K562 (cell line): Measurements from ENCODE around the gene USP15. TPM values are rescaled to one million over a fixed set of nuclear protein-coding genes. Genes with fewer than 3 reads are reported as not detected.
A peak's percentile ranks its signal among the peaks of the same experiment; 100 is the strongest.

Experiments
- ATAC-seq: fragments of 200-7000 bp; cut with Tn5 transposase; 3 replicates; pipeline ENCODE4 v1.9.1; 2020; ENCODE audit warnings: moderate library complexity
- BruUV-seq: library from RNA; stranded (reverse); fragments of 400-500 nt; replicated peaks from 2 replicates; lab custom pipeline; 2021; lab: Mats Ljungman, UMichigan
- CTCF ChIA-PET: fragments of 300-600 bp; formaldehyde crosslinking; extraction: SDS; loops from one replicate; lab custom pipeline; 2021; ENCODE audit warnings: low intra/inter-chr PET ratio; lab: Yijun Ruan, JAX
- POLR2A ChIA-PET: fragments of 300-600, 350-650 bp; sonication (Branson Sonifier 250); formaldehyde crosslinking; extraction: SDS; loops from one replicate; lab custom pipeline; 2021; ENCODE audit warnings: antibody characterized with exemption, inconsistent platforms; lab: Yijun Ruan, JAX
- DNase-seq, 4 experiments: peaks; one replicate each; pipeline versions ENCODE4 v3.0.0 to v3.0.0-alpha.2; 2011 to 2018; ENCODE audit warnings: low spot score in 3 of 4, mixed read lengths in 3 of 4; ENCODE audit errors: extremely low read depth in 1 of 4
- FAIRE-seq: peaks from 2 replicates; lab custom pipeline; 2011; peaks lifted over from hg19 to GRCh38; lab: Jason Lieb, UNC
- H2AFZ ChIP-seq: 2 replicates; pipeline ENCODE4 v1.6.0; 2011; ENCODE audit warnings: low read depth, low read length, control low read depth, inconsistent platforms
- H3K27ac ChIP-seq: fragments of 200-600 bp; 3 replicates; pipeline ENCODE4 v1.8.0; 2011; ENCODE audit warnings: low read depth, mild to moderate bottlenecking, control low read depth, inconsistent platforms, low read length, moderate library complexity, mixed read lengths; ENCODE audit errors: extremely low read depth
- H3K27me3 ChIP-seq, 2 experiments: fragments of 300-600 bp in 1 of 2; 2 replicates in 1 of 2; 3 replicates in 1 of 2; pipeline versions ENCODE4 v1.6.0 to v1.8.0; 2011; ENCODE audit warnings: inconsistent platforms in 2 of 2, low read length in 2 of 2, mild to moderate bottlenecking in 1 of 2, mixed read lengths in 1 of 2, moderate library complexity in 1 of 2; ENCODE audit not compliant: control insufficient read depth in 2 of 2, insufficient read depth in 2 of 2
- H3K36me3 ChIP-seq: fragments of 300-600 bp; 3 replicates; pipeline ENCODE4 v1.8.0; 2011; ENCODE audit warnings: mild to moderate bottlenecking, low read length, inconsistent platforms; ENCODE audit not compliant: control insufficient read depth, insufficient read depth
- H3K4me1 ChIP-seq, 2 experiments: fragments of 200-600 bp in 1 of 2; replicated peaks in 1 of 2; 2 replicates in 1 of 2; 3 replicates in 1 of 2; pipeline versions ENCODE4 v1.5.1 to v1.8.0; 2011; ENCODE audit warnings: inconsistent platforms in 2 of 2, low read length in 2 of 2, mild to moderate bottlenecking in 1 of 2, mixed read lengths in 1 of 2, moderate library complexity in 1 of 2; ENCODE audit not compliant: control insufficient read depth in 2 of 2, insufficient read depth in 2 of 2
- H3K4me2 ChIP-seq: 2 replicates; pipeline ENCODE4 v1.6.1; 2011; ENCODE audit warnings: low read length, control low read depth, inconsistent platforms, mixed read lengths; ENCODE audit not compliant: insufficient read depth
- H3K4me3 ChIP-seq: fragments of 200-600 bp; sonication (generic), shearing (Covaris generic); 2 replicates; pipeline ENCODE4 v1.5.1; 2016; ENCODE audit warnings: control low read depth, inconsistent platforms
- H3K79me2 ChIP-seq: fragments of 200-600 bp; 3 replicates; pipeline ENCODE4 v1.8.0; 2011; ENCODE audit warnings: low read length, inconsistent platforms; ENCODE audit not compliant: control insufficient read depth, insufficient read depth
- H3K9ac ChIP-seq, 2 experiments: 2 replicates each; pipeline versions ENCODE4 v1.6.0 to v1.6.1; 2011; ENCODE audit warnings: low read depth in 2 of 2, low read length in 2 of 2, control low read depth in 1 of 2, inconsistent platforms in 1 of 2, mild to moderate bottlenecking in 1 of 2, mixed read lengths in 1 of 2; ENCODE audit not compliant: insufficient read depth in 1 of 2
- H3K9me1 ChIP-seq: one replicate; pipeline ENCODE4 v1.6.0; 2011; ENCODE audit warnings: inconsistent platforms, mild to moderate bottlenecking, low read length, moderate library complexity; ENCODE audit not compliant: control insufficient read depth, insufficient read depth
- H3K9me3 ChIP-seq: replicated peaks from 2 replicates; pipeline ENCODE4 v1.5.1; 2011; ENCODE audit warnings: low read depth, low read length, inconsistent platforms; ENCODE audit not compliant: control insufficient read depth, insufficient read depth
- H4K20me1 ChIP-seq: replicated peaks from 2 replicates; pipeline ENCODE4 v1.6.1; 2011; ENCODE audit warnings: low read length, inconsistent platforms, mixed read lengths; ENCODE audit not compliant: control insufficient read depth, insufficient read depth
- ADNP ChIP-seq: fragments of 200-800 bp; sonication (Bioruptor generic); IDR thresholded peaks from 2 replicates; pipeline ENCODE4 v1.6.1; 2016; ENCODE audit warnings: missing genetic modification characterization, missing compliant biosample characterization
- BACH1 ChIP-seq: fragments of 200-800 bp; sonication (Bioruptor generic); IDR thresholded peaks from 2 replicates; pipeline ENCODE4 v1.6.1; 2016; ENCODE audit warnings: missing genetic modification characterization, missing compliant biosample characterization
- ELK3 ChIP-seq: fragments of 450-650 bp; formaldehyde crosslinking; IDR thresholded peaks from 2 replicates; pipeline ENCODE4 v1.4.0; 2020; ENCODE audit warnings: mild to moderate bottlenecking
- ESRRA ChIP-seq: fragments of 450-650 bp; IDR thresholded peaks from 2 replicates; pipeline ENCODE4 v1.6.1; 2014; ENCODE audit warnings: low read depth, mild to moderate bottlenecking, moderate library complexity, borderline replicate concordance
- KAT7 ChIP-seq: sonication (generic); formaldehyde crosslinking; IDR thresholded peaks from 2 replicates; pipeline ENCODE4 v1.8.0; 2022; ENCODE audit warnings: missing genetic modification reagents, mild to moderate bottlenecking, borderline replicate concordance
- PREB ChIP-seq: sonication (generic); formaldehyde crosslinking; IDR thresholded peaks from 2 replicates; pipeline ENCODE4 v1.8.1; 2023; ENCODE audit warnings: mild to moderate bottlenecking, missing genetic modification reagents
- RBM17 ChIP-seq: fragments of 200-400 bp; formaldehyde crosslinking; IDR thresholded peaks from 2 replicates; pipeline ENCODE4 v1.6.1; 2017; ENCODE audit warnings: low read depth, mild to moderate bottlenecking, low read length, borderline replicate concordance
- STAT5A ChIP-seq: IDR thresholded peaks from 2 replicates; pipeline ENCODE4 v1.6.1; 2012; ENCODE audit warnings: low read length, inconsistent platforms, borderline replicate concordance
- ZBED1 ChIP-seq: IDR thresholded peaks from 2 replicates; pipeline ENCODE4 v1.6.1; 2014
- ZBTB11 ChIP-seq, 3 experiments: fragments of 200-800 bp in 1 of 3; fragments of 250-450 bp in 1 of 3; fragments of 450-650 bp in 1 of 3; sonication (Bioruptor Pico) in 1 of 3; sonication (Bioruptor generic) in 1 of 3; formaldehyde crosslinking in 1 of 3; IDR thresholded peaks; 2 replicates each; pipeline versions ENCODE4 v1.6.1 to v1.8.0; 2016 to 2022; ENCODE audit warnings: mild to moderate bottlenecking in 2 of 3, missing genetic modification characterization in 2 of 3, missing compliant biosample characterization in 1 of 3, moderate library complexity in 1 of 3
- ZBTB17 ChIP-seq: fragments of 450-650 bp; formaldehyde crosslinking; IDR thresholded peaks from 2 replicates; pipeline ENCODE4 v1.4.0; 2020; ENCODE audit warnings: mild to moderate bottlenecking
- ZNF263 ChIP-seq: sonication (generic); formaldehyde crosslinking; IDR thresholded peaks from 2 replicates; pipeline ENCODE4 v1.8.0; 2022; ENCODE audit warnings: mild to moderate bottlenecking, missing genetic modification reagents, borderline replicate concordance
- WGBS: fragments of 100-300 bp; shearing (Covaris generic); methylation state at CpG from one replicate; pipeline ENCODE4 v1.1.6; 2016; ENCODE audit warnings: low coverage, mixed read lengths; ENCODE audit not compliant: insufficient coverage; ENCODE audit errors: missing lambda C conversion rate; 5-methylcytosine and 5-hydroxymethylcytosine counted together
- in situ Hi-C: fragments of 300-500 bp; cut with MboI; formaldehyde crosslinking; loops from 4 replicates; pipeline ENCODE4 v1.15.0; 2018; ENCODE audit warnings: inconsistent platforms, mixed read lengths
- intact Hi-C: fragments of 100-400 bp; cut with micrococcal nuclease; formaldehyde crosslinking; loops from 2 replicates; pipeline ENCODE4 v1.14.2; 2022
- polyA plus RNA-seq, 8 experiments: library from polyadenylated mRNA; depleted of rRNA in 4 of 8; stranded (reverse) in 5 of 8; unstranded in 3 of 8; fragments of >200 nt; fragmentation: Nextera tagmentation in 2 of 8; fragmentation: Illumina TruSeq in 1 of 8; extraction: Ambion mirVana in 2 of 8; extraction: Trizol in 1 of 8; gene quantifications; 2 replicates each; pipeline versions ENCODE4 v1.2.1 to v1.2.3, GENCODE V29; 2011 to 2014; ENCODE audit warnings: inconsistent platforms in 1 of 8, missing spikeins in 1 of 8
- total RNA-seq, 7 experiments: library from RNA; depleted of rRNA in 6 of 7; stranded (reverse); fragments of >200 nt in 6 of 7; fragmentation: Illumina TruSeq in 2 of 7; extraction: Trizol in 2 of 7; gene quantifications; 2 replicates each; pipeline versions ENCODE4 v1.2.1 to v1.2.3, GENCODE V29; 2011 to 2021; ENCODE audit warnings: low replicate concordance in 1 of 7

Gene USP15
- total and polyA plus RNA-seq, 9 of the 15 experiments (the other 6 are each of a cell fraction or from before 2014, with no cell fraction given): 140 to 272 (median 182) TPM

GRCh38 chr12:62258941-62259630, 1.1 kb upstream of the USP15 start:
- Histone ChIP-seq H3K4me1 (peaks cover 9 to 10% of the 10 kb centered on the region in 2 experiments; a peak in 2 of 5 replicates), H3K9ac (peak overlapping the region; percentile 96 to 97), H3K4me2 (peak overlapping the region; percentile 98), H3K9me1 (no peaks in the 10 kb centered on the region), H3K27me3 (no peaks in the 10 kb centered on the region), H3K9me3 (no peaks in the 10 kb centered on the region), H3K79me2 (peaks cover 80% of the 10 kb centered on the region), H2AFZ (peak overlapping the region; percentile 73), H3K36me3 (peaks cover 21% of the 10 kb centered on the region), H3K4me3 (peak overlapping the region; percentile 84), H3K27ac (peak overlapping the region; percentile 99), H4K20me1 (no peaks in the 10 kb centered on the region; the same call in none of the 2 replicates)
- CTCF ChIA-PET: no interaction called here
- ATAC-seq: peak; percentile 8
- BruUV-seq: TSS peak; percentile 57
- 1% methylated on average over 10 of the region's 10 CpGs for WGBS
- no peak for DNase-seq
- POLR2A ChIA-PET: interaction anchor here (0.6 to 3.2 kb wide), 9 partner anchors 8 to 49 kb away, joined by 3 to 20 read pairs (median 6); no protein-coding TSS in a partner anchor
- intact Hi-C loops: no loop called here
- in situ Hi-C loops: no loop called here
- FAIRE-seq: peak; percentile 52
- TF ChIP-seq ELK3 (CRISPR knock-in tag) (0 out of 2 replicates have a peak, but pooled peaks have one; percentile 53), ZNF263 (CRISPR knock-in tag) (no peak), PREB (CRISPR knock-in tag) (no peak), ESRRA (peak; percentile 62), BACH1 (tag) (peak; percentile 23; the same call in 1 of the 2 replicates), KAT7 (CRISPR knock-in tag) (0 out of 2 replicates have a peak, but pooled peaks have one; percentile 2), ZBTB17 (CRISPR knock-in tag) (peak; percentile 33; the same call in 1 of the 2 replicates), ZBTB11 (CRISPR knock-in tag; IDR thresholded peaks at IDR 0.05) (0 out of 6 replicates have a peak, but pooled peaks of 1 of the 3 experiments have one; percentile 18), STAT5A (no peak), RBM17 (no peak), ZBED1 (no peak), ADNP (tag) (0 out of 2 replicates have a peak, but pooled peaks have one; percentile 29)
